Thoracic aorta (tissue), 2 donors: ENCODE results near the gene CENPO. TPM values are rescaled to one million over a fixed set of nuclear protein-coding genes. Genes with fewer than 3 reads are reported as not detected.

ENCODE experiments used
- ATAC-seq: fragments of 150-250 bp; one replicate; pipeline ENCODE4 v1.8.0; 2017; ENCODE audit warnings: low read depth; ENCODE audit not compliant: insufficient number of reproducible peaks, low FRiP score
- DNase-seq: peaks from one replicate; pipeline ENCODE4 v3.0.0-alpha.2; 2020; ENCODE audit warnings: low spot score
- H3K27ac ChIP-seq, 2 donors: fragments of 200-600 bp; sonication (generic); 1 replicate in 1 of 2; 2 replicates in 1 of 2; pipeline ENCODE4 v1.5.1; 2016; ENCODE audit warnings: mild to moderate bottlenecking in 2 of 2, moderate library complexity in 2 of 2
- H3K27me3 ChIP-seq: fragments of 200-600 bp; sonication (generic); replicated peaks from 2 replicates; pipeline ENCODE4 v1.6.0; 2016; ENCODE audit warnings: mild to moderate bottlenecking; ENCODE audit not compliant: insufficient read depth
- H3K36me3 ChIP-seq: fragments of 200-600 bp; sonication (generic); one replicate; pipeline ENCODE4 v1.5.1; 2016
- H3K4me1 ChIP-seq, 2 donors: fragments of 200-600 bp; sonication (generic); 1 replicate in 1 of 2; 2 replicates in 1 of 2; pipeline versions ENCODE4 v1.5.1 to v1.6.0; 2016; ENCODE audit warnings: low read depth in 2 of 2, mild to moderate bottlenecking in 1 of 2; ENCODE audit not compliant: control insufficient read depth in 1 of 2
- H3K4me3 ChIP-seq: fragments of 200-600 bp; sonication (generic); 2 replicates; pipeline ENCODE4 v1.5.1; 2016; ENCODE audit warnings: mild to moderate bottlenecking
- H3K9me3 ChIP-seq: fragments of 200-600 bp; sonication (generic); 2 replicates; pipeline ENCODE4 v1.5.1; 2016
- CTCF ChIP-seq: fragments of 200-600 bp; sonication (generic); IDR thresholded peaks from one replicate; pipeline ENCODE4 v1.5.1; 2019; ENCODE audit warnings: antibody characterized with exemption
- total RNA-seq, 2 donors: library from RNA; depleted of rRNA; stranded (reverse); fragments of >200 nt; gene quantifications; one replicate each; pipeline versions ENCODE4 v1.1.0 to v1.2.3, GENCODE V29; 2016

CENPO gene
- total RNA-seq, 2 donors from 2014 or later = 2.5 to 9.2 TPM

DNA sequence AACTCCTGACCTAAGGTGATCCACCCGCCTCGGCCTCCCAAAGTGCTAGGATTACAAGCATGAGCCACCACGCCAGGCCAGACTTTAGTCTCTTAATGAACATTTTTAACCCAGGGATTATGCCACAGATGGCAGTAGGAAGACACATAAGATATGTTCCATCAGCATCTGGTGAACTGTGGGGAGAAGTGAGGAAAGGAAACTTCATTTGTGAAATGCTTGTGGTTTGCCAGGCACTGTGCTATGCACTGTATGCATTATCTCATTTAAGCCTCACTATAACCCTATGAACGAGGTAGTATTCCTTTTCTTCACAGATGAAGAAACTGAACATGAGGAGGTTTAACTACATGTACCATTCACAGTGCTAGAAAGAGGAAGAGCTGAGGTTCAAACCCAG, 29.4 kb upstream of the CENPO start:
- H3K36me3 ChIP-seq = peaks cover 13% of the 10 kb centered on the region
- no peaks in the 10 kb centered on the region for H3K9me3 ChIP-seq
- H3K4me3 ChIP-seq = no peak overlapping the region
- DNase-seq = no peak
- H3K27ac ChIP-seq = no peak overlapping the region
- TF ChIP-seq CTCF = no peak
- no peak for ATAC-seq
- H3K27me3 ChIP-seq = no peaks in the 10 kb centered on the region
- H3K4me1 ChIP-seq = no peaks in the 10 kb centered on the region

DNA sequence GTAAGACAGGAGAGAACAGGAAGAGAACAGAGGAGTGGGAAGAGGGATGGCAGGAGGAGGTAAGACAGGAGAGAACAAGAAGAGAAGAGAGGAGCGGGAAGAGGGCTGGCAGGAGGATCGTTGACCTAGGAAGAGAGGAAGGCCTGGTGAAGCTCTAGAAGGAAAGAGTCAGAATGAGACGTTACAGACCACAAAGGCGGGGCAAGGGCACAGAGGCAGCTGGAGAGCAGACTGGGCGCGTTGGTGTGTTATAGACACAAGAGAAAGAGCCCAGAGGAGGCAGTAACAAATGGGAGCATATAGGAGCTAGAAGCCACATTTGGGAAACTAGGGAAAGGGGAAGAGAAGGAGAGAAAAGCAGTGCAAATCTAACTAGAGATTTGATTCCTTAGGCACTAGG, 26.6 kb upstream of the CENPO start:
- H3K27ac ChIP-seq = no peak overlapping the region
- H3K9me3 ChIP-seq = no peaks in the 10 kb centered on the region
- TF ChIP-seq CTCF = no peak
- no peak for ATAC-seq
- DNase-seq = no peak
- H3K4me3 ChIP-seq = no peak overlapping the region
- H3K36me3 ChIP-seq = peaks cover 17% of the 10 kb centered on the region
- no peaks in the 10 kb centered on the region for H3K27me3 ChIP-seq
- H3K4me1 ChIP-seq = no peaks in the 10 kb centered on the region

GRCh38 chr2:24768013-24768412, 25.2 kb upstream of the CENPO start:
- no peak for ATAC-seq

DNA sequence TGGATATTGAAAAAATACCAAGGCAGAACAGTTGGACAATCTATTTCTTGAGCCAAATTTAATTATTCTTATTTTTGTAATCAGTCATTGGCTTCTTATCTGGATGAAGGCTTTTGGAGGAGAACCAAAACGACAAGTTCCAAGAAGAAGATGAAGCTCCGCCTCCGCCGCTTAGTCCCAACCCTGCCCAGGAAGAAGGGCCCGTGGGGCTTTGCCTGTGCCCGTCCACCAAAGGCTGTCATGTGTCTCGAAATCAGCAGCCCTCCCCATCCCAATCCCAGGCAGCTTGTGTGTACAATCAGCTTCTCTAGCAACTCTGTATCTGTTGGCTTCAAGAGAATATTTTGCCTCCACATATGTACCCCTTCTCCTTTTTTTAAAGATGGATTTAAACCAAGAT, 24.6 kb upstream of the CENPO start:
- Histone ChIP-seq H3K36me3 (peaks cover 9% of the 10 kb centered on the region), H3K4me1 (no peaks in the 10 kb centered on the region), H3K9me3 (no peaks in the 10 kb centered on the region), H3K4me3 (no peak overlapping the region), H3K27me3 (no peaks in the 10 kb centered on the region), H3K27ac (no peak overlapping the region)
- no peak for DNase-seq
- TF ChIP-seq CTCF = no peak
- ATAC-seq = no peak

More at GRCh38 chr2:24768013-24768412, 25.2 kb upstream of the CENPO start:
- Histone ChIP-seq H3K36me3 (peaks cover 10% of the 10 kb centered on the region), H3K9me3 (no peaks in the 10 kb centered on the region), H3K4me3 (no peak overlapping the region), H3K27ac (no peak overlapping the region), H3K4me1 (no peaks in the 10 kb centered on the region), H3K27me3 (no peaks in the 10 kb centered on the region)
- DNase-seq = no peak
- TF ChIP-seq CTCF = no peak

GRCh38 chr2:24771061-24771460, 22.2 kb upstream of the CENPO start:
- Histone ChIP-seq H3K36me3 (peaks cover 7% of the 10 kb centered on the region), H3K9me3 (no peaks in the 10 kb centered on the region), H3K27ac (no peak overlapping the region), H3K27me3 (no peaks in the 10 kb centered on the region), H3K4me1 (no peaks in the 10 kb centered on the region), H3K4me3 (no peak overlapping the region)
- no peak for TF ChIP-seq CTCF
- ATAC-seq (no peak), DNase-seq (no peak)
